ENCODE data around the gene ZMYM1. TPM values are rescaled to one million over a fixed set of nuclear protein-coding genes. Genes with fewer than 3 reads are reported as not detected.

Gene ZMYM1
- total RNA-seq, 1 experiment from 2014 or later = 25.3 TPM

GRCh38 chr1:35164893-35165292, 85.7 kb downstream of the ZMYM1 start:
- DNase-seq (ENCODE audit: low read depth in 1 of 2, low spot score in 2 of 2) = no peak
- H3K27ac ChIP-seq = no peak overlapping the region
- no peaks in the 10 kb centered on the region for H3K27me3 ChIP-seq (replicated peaks)
- no peak overlapping the region for H3K4me3 ChIP-seq
- H3K36me3 ChIP-seq = no peaks in the 10 kb centered on the region
- H3K9me3 ChIP-seq (replicated peaks) = 0 out of 2 replicates have a peak, but pooled peaks cover 5% of the 10 kb centered on the region
- no peaks in the 10 kb centered on the region for H3K4me1 ChIP-seq (replicated peaks)

Other genes starting within 250 kb of the ZMYM1 start
- gene SMIM12, start 219.6 kb upstream of the ZMYM1 start, total RNA-seq (2014; rRNA removed; shearing (Covaris generic)) = 27.7 and 41.5 TPM in 2 replicates
- gene DLGAP3, start 149.7 kb upstream of the ZMYM1 start, total RNA-seq (2014; rRNA removed; shearing (Covaris generic)) = not detected in 2 replicates
- 33.0 and 42.4 TPM in 2 replicates for gene TMEM35B, start 94.0 kb upstream of the ZMYM1 start, total RNA-seq (2014; rRNA removed; shearing (Covaris generic))
- gene ZMYM6, start 47.4 kb upstream of the ZMYM1 start, total RNA-seq (2014; rRNA removed; shearing (Covaris generic)) = 10.2 and 11.9 TPM in 2 replicates
- 361 and 371 TPM in 2 replicates for gene SFPQ, start 113.8 kb downstream of the ZMYM1 start, total RNA-seq (2014; rRNA removed; shearing (Covaris generic))
- 18.7 and 38.8 TPM in 2 replicates for gene ZMYM4, start 189.3 kb downstream of the ZMYM1 start, total RNA-seq (2014; rRNA removed; shearing (Covaris generic))

Data from SJSA1 (cell line).